ENCODE measurements around the gene CYB5A. TPM values are rescaled to one million over a fixed set of nuclear protein-coding genes. Genes with fewer than 3 reads are reported as not detected.
"Not testable (repeated sequence)": the region's sequence is repeated elsewhere in the genome, so short reads cannot be mapped to it uniquely, and the experiment has no call there.

CYB5A gene
- polyA plus RNA-seq (ENCODE audit: insufficient read length): 258 TPM
- long read RNA-seq, donor 1, transcript CYB5A-202 (5 exons, 3,283 nt): major isoform, 268 of 342 reads
- long read RNA-seq, donor 1, partial matches to known transcripts: 18 of 342 reads
- long read RNA-seq, donor 1, other reads (novel, unspliced or antisense): 51 of 342 reads
- long read RNA-seq, donor 2, transcript CYB5A-202 (5 exons, 3,283 nt): major isoform, 257 of 313 reads
- long read RNA-seq, donor 2, partial matches to known transcripts: 19 of 313 reads
- long read RNA-seq, donor 2, other reads (novel, unspliced or antisense): 32 of 313 reads
- long read RNA-seq, donor 3, transcript CYB5A-202 (5 exons, 3,283 nt): major isoform, 195 of 252 reads
- long read RNA-seq, donor 3, partial matches to known transcripts: 21 of 252 reads
- long read RNA-seq, donor 3, other reads (novel, unspliced or antisense): 32 of 252 reads
- long read RNA-seq, donor 4, transcript CYB5A-202 (5 exons, 3,283 nt): major isoform, 23 of 29 reads
- long read RNA-seq, donor 4, partial matches to known transcripts: 5 of 29 reads
- long read RNA-seq, donor 4, other reads (novel, unspliced or antisense): 0 of 29 reads
- long read RNA-seq, donor 5, transcript CYB5A-202 (5 exons, 3,283 nt): major isoform, 560 of 714 reads
- long read RNA-seq, donor 5, partial matches to known transcripts: 37 of 714 reads
- long read RNA-seq, donor 5, other reads (novel, unspliced or antisense): 112 of 714 reads
- long read RNA-seq, donor 6, transcript CYB5A-202 (5 exons, 3,283 nt): major isoform, 213 of 272 reads
- long read RNA-seq, donor 6, partial matches to known transcripts: 23 of 272 reads
- long read RNA-seq, donor 6, other reads (novel, unspliced or antisense): 33 of 272 reads
- long read RNA-seq, donor 7, transcript CYB5A-202 (5 exons, 3,283 nt): major isoform, 366 of 486 reads
- long read RNA-seq, donor 7, transcript CYB5A-206 (3 exons, 1,173 nt): minor isoform, 6 of 486 reads
- long read RNA-seq, donor 7, partial matches to known transcripts: 42 of 486 reads
- long read RNA-seq, donor 7, other reads (novel, unspliced or antisense): 70 of 486 reads
- long read RNA-seq, donor 8, transcript CYB5A-202 (5 exons, 3,283 nt): major isoform, 126 of 146 reads
- long read RNA-seq, donor 8, partial matches to known transcripts: 5 of 146 reads
- long read RNA-seq, donor 8, other reads (novel, unspliced or antisense): 15 of 146 reads

GRCh38 chr18:74291771-74292540 lies at the start of gene CYB5A:
Gene CYB5A (minus strand): TSS chr18:74291963. CDS start chr18:74291875, 88 bp downstream.
- peak; percentile 97 for DNase-seq

- no peak for DNase-seq
Measured at GRCh38 chr18:74337912-74338309, 46.1 kb upstream of the CYB5A start.

GRCh38 chr18:74337155-74337911 lies 45.6 kb upstream of the CYB5A start:
- no peak for DNase-seq

- DNase-seq: no peak
Measured at GRCh38 chr18:74336656-74337055, 44.9 kb upstream of the CYB5A start.

- no peak for DNase-seq
Measured at GRCh38 chr18:74334242-74334893, 42.6 kb upstream of the CYB5A start.

GRCh38 chr18:74333091-74333490 lies 41.3 kb upstream of the CYB5A start:
- DNase-seq: no peak

GRCh38 chr18:74331404-74331803 lies 39.6 kb upstream of the CYB5A start:
- DNase-seq: no peak

GRCh38 chr18:74329688-74330205 lies 38.0 kb upstream of the CYB5A start:
- no peak for DNase-seq

GRCh38 chr18:74328206-74328605 lies 36.4 kb upstream of the CYB5A start:
- DNase-seq: no peak

GRCh38 chr18:74326791-74327190 lies 35.0 kb upstream of the CYB5A start:
- not testable (repeated sequence) for DNase-seq

- no peak for DNase-seq
Measured at GRCh38 chr18:74326231-74326630, 34.5 kb upstream of the CYB5A start.

GRCh38 chr18:74316257-74317170 lies 24.8 kb upstream of the CYB5A start:
- DNase-seq: no peak

GRCh38 chr18:74315464-74316256 lies 23.9 kb upstream of the CYB5A start, which contains the start of gene C18orf63:
Gene C18orf63 (plus strand): TSS chr18:74315839. CDS start chr18:74317866, 2,027 bp downstream.
- DNase-seq: no peak

- DNase-seq: no peak
Measured at GRCh38 chr18:74314759-74315463, 23.1 kb upstream of the CYB5A start.

GRCh38 chr18:74311000-74311399 lies 19.2 kb upstream of the CYB5A start:
- DNase-seq: no peak

GRCh38 chr18:74310411-74310810 lies 18.6 kb upstream of the CYB5A start:
- no peak for DNase-seq

GRCh38 chr18:74303936-74304335 lies 12.2 kb upstream of the CYB5A start:
- no peak for DNase-seq
